NAMALWA (cell line): ENCODE data around the gene AFG3L2.

Experiments used
- DNase-seq: peaks from one replicate; pipeline ENCODE4 v3.0.0-alpha.2; 2015; ENCODE audit warnings: low spot score

The AFG3L2 gene

GRCh38 chr18:12304351-12305210 is 72.4 kb downstream of the AFG3L2 start:
- no peak for DNase-seq

GRCh38 chr18:12302391-12303147 is 74.5 kb downstream of the AFG3L2 start:
- DNase-seq = no peak

GRCh38 chr18:12301263-12302005 is 75.6 kb downstream of the AFG3L2 start:
- DNase-seq = no peak

GRCh38 chr18:12299862-12300261 is 77.2 kb downstream of the AFG3L2 start:
- DNase-seq = no peak

- DNase-seq = no peak
Observed at GRCh38 chr18:12296457-12296856, 80.6 kb downstream of the AFG3L2 start.

GRCh38 chr18:12296087-12296403 is 81.0 kb downstream of the AFG3L2 start:
- DNase-seq = no peak

GRCh38 chr18:12295389-12296086 is 81.5 kb downstream of the AFG3L2 start:
- no peak for DNase-seq

- no peak for DNase-seq
Observed at GRCh38 chr18:12293831-12294230, 83.2 kb downstream of the AFG3L2 start.

GRCh38 chr18:12291690-12292089 is 85.3 kb downstream of the AFG3L2 start:
- DNase-seq = no peak

GRCh38 chr18:12291161-12291560 is 85.9 kb downstream of the AFG3L2 start:
- DNase-seq = no peak

- no peak for DNase-seq
Observed at GRCh38 chr18:12290086-12290485, 86.9 kb downstream of the AFG3L2 start.

- no peak for DNase-seq
Observed at GRCh38 chr18:12288403-12288755, 88.6 kb downstream of the AFG3L2 start.

GRCh38 chr18:12287684-12288402 is 89.2 kb downstream of the AFG3L2 start:
- no peak for DNase-seq

- DNase-seq = no peak
Observed at GRCh38 chr18:12287131-12287681, 89.8 kb downstream of the AFG3L2 start.

GRCh38 chr18:12283666-12284065 is 93.4 kb downstream of the AFG3L2 start:
- no peak for DNase-seq

GRCh38 chr18:12283256-12283655 is 93.8 kb downstream of the AFG3L2 start:
- no peak for DNase-seq

GRCh38 chr18:12282442-12283039 is 94.5 kb downstream of the AFG3L2 start:
- no peak for DNase-seq

- no peak for DNase-seq
Observed at GRCh38 chr18:12281861-12282260, 95.2 kb downstream of the AFG3L2 start.

- DNase-seq = no peak
Observed at GRCh38 chr18:12279781-12280531, 97.1 kb downstream of the AFG3L2 start.
